K562 (cell line): ENCODE measurements around the gene TMEM120B. TPM values are rescaled to one million over a fixed set of nuclear protein-coding genes. Genes with fewer than 3 reads are reported as not detected.

Source experiments
- ARID3A ChIP-seq: IDR thresholded peaks from 2 replicates; pipeline ENCODE4 v1.6.1; 2012; ENCODE audit warnings: low read depth, low read length, improper control_type of control experiment, borderline replicate concordance
- CEBPB ChIP-seq: fragments of 450-650 bp; IDR thresholded peaks from 2 replicates; pipeline ENCODE4 v1.6.1; 2016; ENCODE audit warnings: missing genetic modification characterization, missing compliant biosample characterization
- CREM ChIP-seq: IDR thresholded peaks from 2 replicates; pipeline ENCODE4 v1.6.1; 2014; ENCODE audit warnings: antibody characterized with exemption, low read depth
- E2F5 ChIP-seq: sonication (generic); formaldehyde crosslinking; IDR thresholded peaks from 2 replicates; pipeline ENCODE4 v1.8.0; 2022; ENCODE audit warnings: mild to moderate bottlenecking, missing genetic modification reagents
- HDGF ChIP-seq: fragments of 450-650 bp; IDR thresholded peaks from 2 replicates; pipeline ENCODE4 v1.6.1; 2016
- JUND ChIP-seq, 2 experiments: IDR thresholded peaks; 2 replicates in 1 of 2; 3 replicates in 1 of 2; pipeline ENCODE4 v1.6.1; 2011; ENCODE audit warnings: borderline replicate concordance in 2 of 2, low read depth in 2 of 2, low read length in 2 of 2, improper control_type of control experiment in 1 of 2, missing biosample characterization in 1 of 2, missing genetic modification characterization in 1 of 2, missing genetic modification reagents in 1 of 2
- L3MBTL2 ChIP-seq: fragments of 450-650 bp; IDR thresholded peaks from 2 replicates; pipeline ENCODE4 v1.6.1; 2016; ENCODE audit warnings: mild to moderate bottlenecking, moderate library complexity
- MAFK ChIP-seq: IDR thresholded peaks from 2 replicates; pipeline ENCODE4 v1.6.1; 2011; ENCODE audit warnings: low read length, improper control_type of control experiment
- NRF1 ChIP-seq, 2 experiments: fragments of 450-650 bp; IDR thresholded peaks in 1 of 2; conservative IDR thresholded peaks in 1 of 2; 2 replicates each; pipeline ENCODE4 v1.6.1; 2014; ENCODE audit warnings: mild to moderate bottlenecking in 2 of 2
- POLR2G ChIP-seq: fragments of 200-400 bp; formaldehyde crosslinking; IDR thresholded peaks from 2 replicates; pipeline ENCODE4 v1.6.1; 2017; ENCODE audit warnings: low read depth, mild to moderate bottlenecking, antibody characterized with exemption, low read length, moderate library complexity
- PTTG1 ChIP-seq: fragments of 450-650 bp; IDR thresholded peaks from 2 replicates; pipeline ENCODE4 v1.6.1; 2016; ENCODE audit warnings: low read depth, mild to moderate bottlenecking, missing genetic modification characterization, missing compliant biosample characterization
- RBFOX2 ChIP-seq: fragments of 200-400 bp; formaldehyde crosslinking; IDR thresholded peaks from 2 replicates; pipeline ENCODE4 v1.6.1; 2017; ENCODE audit warnings: low read depth, mild to moderate bottlenecking, low read length, moderate library complexity
- RBM17 ChIP-seq: fragments of 200-400 bp; formaldehyde crosslinking; IDR thresholded peaks from 2 replicates; pipeline ENCODE4 v1.6.1; 2017; ENCODE audit warnings: low read depth, mild to moderate bottlenecking, low read length, borderline replicate concordance
- SMARCE1 ChIP-seq: fragments of 450-650 bp; IDR thresholded peaks from 2 replicates; pipeline ENCODE4 v1.7.1; 2016; ENCODE audit warnings: mild to moderate bottlenecking
- SREBF2 ChIP-seq: sonication (generic); formaldehyde crosslinking; IDR thresholded peaks from 2 replicates; pipeline ENCODE4 v1.4.0; 2020; ENCODE audit warnings: mild to moderate bottlenecking, missing genetic modification reagents
- TEAD1 ChIP-seq, 2 experiments: fragments of 450-650 bp in 1 of 2; sonication (generic) in 1 of 2; formaldehyde crosslinking; IDR thresholded peaks; 2 replicates each; pipeline versions ENCODE4 v1.4.0 to v1.8.0; 2020 to 2022; ENCODE audit warnings: mild to moderate bottlenecking in 2 of 2, missing genetic modification reagents in 1 of 2
- ZBTB7A ChIP-seq: IDR thresholded peaks from 2 replicates; pipeline ENCODE4 v1.6.1; 2011; ENCODE audit warnings: low read depth, mild to moderate bottlenecking, low read length, moderate library complexity, borderline replicate concordance; ENCODE audit not compliant: control insufficient read depth
- ZFP36 ChIP-seq: fragments of 150-350 bp; IDR thresholded peaks from 2 replicates; pipeline ENCODE4 v1.6.1; 2018; ENCODE audit warnings: low read length, low read depth; ENCODE audit not compliant: partially characterized antibody
- ZFP91 ChIP-seq: sonication (generic); formaldehyde crosslinking; IDR thresholded peaks from 2 replicates; pipeline ENCODE4 v1.8.0; 2022; ENCODE audit warnings: mild to moderate bottlenecking, missing genetic modification reagents
- ZNF175 ChIP-seq: fragments of 200-800 bp; sonication (Bioruptor generic); IDR thresholded peaks from 2 replicates; pipeline ENCODE4 v1.6.1; 2016; ENCODE audit warnings: low read depth, mild to moderate bottlenecking, missing genetic modification characterization, missing compliant biosample characterization
- ZNF740 ChIP-seq, 3 experiments: fragments of 200-800 bp in 1 of 3; sonication (Bioruptor generic) in 1 of 3; sonication (generic) in 1 of 3; formaldehyde crosslinking in 1 of 3; IDR thresholded peaks; 2 replicates each; pipeline versions ENCODE4 v1.6.1 to v1.8.0; 2016 to 2022; ENCODE audit warnings: mild to moderate bottlenecking in 2 of 3, missing compliant biosample characterization in 2 of 3, missing genetic modification characterization in 2 of 3, missing genetic modification reagents in 1 of 3
- polyA plus RNA-seq, 8 experiments: library from polyadenylated mRNA; depleted of rRNA in 4 of 8; stranded (reverse) in 5 of 8; unstranded in 3 of 8; fragments of >200 nt; fragmentation: Nextera tagmentation in 2 of 8; fragmentation: Illumina TruSeq in 1 of 8; extraction: Ambion mirVana in 2 of 8; extraction: Trizol in 1 of 8; gene quantifications; 2 replicates each; pipeline versions ENCODE4 v1.2.1 to v1.2.3, GENCODE V29; 2011 to 2014; ENCODE audit warnings: inconsistent platforms in 1 of 8, missing spikeins in 1 of 8
- total RNA-seq, 7 experiments: library from RNA; depleted of rRNA in 6 of 7; stranded (reverse); fragments of >200 nt in 6 of 7; fragmentation: Illumina TruSeq in 2 of 7; extraction: Trizol in 2 of 7; gene quantifications; 2 replicates each; pipeline versions ENCODE4 v1.2.1 to v1.2.3, GENCODE V29; 2011 to 2021; ENCODE audit warnings: low replicate concordance in 1 of 7

TMEM120B gene
- total and polyA plus RNA-seq, 9 of the 15 experiments (the other 6 are each of a cell fraction or from before 2014, with no cell fraction given) = 1.7 to 18.6 (median 7.4) TPM

- TF ChIP-seq RBFOX2 = peak; percentile 54
- TF ChIP-seq PTTG1 = no peak
- no peak for TF ChIP-seq ZNF740 (CRISPR knock-in tag; IDR thresholded peaks at IDR 0.05)
- 0 out of 4 replicates have a peak, but pooled peaks of 1 of the 2 experiments have one; percentile 22 for TF ChIP-seq ZNF740 (tag; IDR thresholded peaks at IDR 0.05)
- no peak for TF ChIP-seq ARID3A
- TF ChIP-seq E2F5 = no peak
- TF ChIP-seq TEAD1 (CRISPR knock-in tag; IDR thresholded peaks at IDR 0.05) = no peak
- TF ChIP-seq MAFK = no peak
- 0 out of 2 replicates have a peak, but pooled peaks have one; percentile 15 for TF ChIP-seq SMARCE1
- no peak for TF ChIP-seq JUND (IDR thresholded peaks at IDR 0.05; ENCODE audit: borderline replicate concordance, low read depth, low read length)
- no peak for TF ChIP-seq JUND (tag; IDR thresholded peaks at IDR 0.05; ENCODE audit: borderline replicate concordance, low read depth, low read length)
- no peak for TF ChIP-seq CREM
- TF ChIP-seq SREBF2 (CRISPR knock-in tag) = no peak
- TF ChIP-seq HDGF = no peak
- peak; percentile 51; the same call in 1 of the 2 replicates for TF ChIP-seq ZBTB7A
- no peak for TF ChIP-seq RBM17
- no peak for TF ChIP-seq ZNF175 (CRISPR knock-in tag)
- peak; percentile 89 for TF ChIP-seq ZFP91 (CRISPR knock-in tag)
- TF ChIP-seq CEBPB (tag) = no peak
- peak; percentile 33; the same call in 1 of the 2 replicates for TF ChIP-seq POLR2G
- TF ChIP-seq ZFP36 = no peak
- 0 out of 2 replicates have a peak, but pooled peaks have one; percentile 15 for TF ChIP-seq L3MBTL2
- 0 out of 4 replicates have a peak, but pooled peaks of 1 of the 2 experiments have one; percentile 15 for TF ChIP-seq NRF1 (conservative IDR thresholded peaks at IDR 0.05 in 1 of 2, IDR thresholded peaks at IDR 0.05 in 1 of 2)
Observed at GRCh38 chr12:121806546-121807423, 94.2 kb downstream of the TMEM120B start (continued).
